GM21367 (cell line): Measurements from ENCODE around the gene PMAIP1.
"Not testable (repeated sequence)": the region's sequence is repeated elsewhere in the genome, so short reads cannot be mapped to it uniquely, and the experiment has no call there.

Experiments used
- ATAC-seq: cut with Tn5 transposase; IDR thresholded peaks from one replicate; pipeline ENCODE4 v1.9.1; 2021; ENCODE audit not compliant: unreplicated experiment

Gene PMAIP1

DNA sequence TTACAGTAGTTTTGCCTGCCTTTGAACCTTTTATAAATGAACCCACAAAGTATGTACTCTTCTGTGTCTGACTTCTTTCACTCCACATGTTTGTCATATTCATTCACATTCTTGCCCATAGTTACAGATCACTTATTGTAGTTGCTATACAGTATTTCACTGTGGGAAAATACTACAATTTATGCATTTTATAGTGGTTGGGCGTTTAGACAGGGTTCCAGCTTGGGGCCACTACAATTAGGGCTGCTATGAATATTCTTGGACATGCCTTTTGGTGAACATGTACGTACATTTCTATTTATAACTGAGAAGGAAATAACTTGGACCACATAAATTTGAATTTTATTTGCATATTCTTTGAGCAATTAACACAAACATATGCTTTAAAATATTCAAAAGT is 15.4 kb upstream of the PMAIP1 start:
- ATAC-seq = no peak

DNA sequence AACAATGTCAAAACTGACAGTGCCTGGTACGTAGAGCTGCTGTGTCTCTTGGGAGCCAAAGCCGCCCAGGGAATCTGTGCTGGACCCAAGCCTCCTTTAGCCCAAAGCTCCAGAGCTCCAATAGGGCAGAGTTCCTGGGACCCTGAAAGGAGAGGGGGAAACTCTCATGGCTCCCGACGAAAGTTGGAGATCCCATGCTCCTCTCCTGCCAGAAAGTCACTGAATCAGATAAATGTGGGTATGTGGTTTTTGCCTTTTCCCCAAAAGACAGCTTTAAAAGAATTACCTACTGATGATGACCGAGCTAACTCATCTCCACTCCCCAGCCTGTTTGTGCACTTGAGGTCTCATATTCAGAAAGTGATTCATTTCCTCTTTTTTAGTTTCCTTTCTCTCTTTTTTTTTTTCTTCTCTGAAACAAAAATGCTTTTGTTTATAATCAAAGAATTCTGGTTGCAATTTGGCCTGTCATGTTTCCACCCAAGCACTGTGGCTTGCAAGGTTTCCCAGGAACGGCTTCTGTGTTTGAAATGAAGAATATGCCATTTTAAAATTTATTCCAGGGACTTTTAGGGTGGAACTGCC is 14.1 kb upstream of the PMAIP1 start:
- peak; percentile 81 for ATAC-seq

DNA sequence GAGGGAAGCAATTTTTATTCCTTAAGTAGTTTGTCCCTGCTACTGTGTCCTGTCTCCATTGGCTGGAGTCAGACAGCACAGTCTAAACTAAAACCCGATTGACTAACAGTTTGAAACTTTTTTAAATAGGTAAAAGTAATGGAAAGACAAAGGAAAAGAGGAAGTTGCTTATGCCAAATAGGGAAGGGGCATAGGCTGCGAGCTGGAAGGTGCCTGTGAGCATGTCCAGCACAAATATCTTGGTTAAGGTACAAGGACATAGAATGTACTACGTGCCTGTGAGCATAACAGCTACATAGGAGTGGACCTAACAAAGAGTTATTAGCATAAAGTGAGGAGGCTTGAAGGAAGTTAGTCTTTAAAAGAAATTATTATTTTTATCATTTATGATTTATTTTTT is 13.4 kb upstream of the PMAIP1 start:
- ATAC-seq = not testable (repeated sequence)

DNA sequence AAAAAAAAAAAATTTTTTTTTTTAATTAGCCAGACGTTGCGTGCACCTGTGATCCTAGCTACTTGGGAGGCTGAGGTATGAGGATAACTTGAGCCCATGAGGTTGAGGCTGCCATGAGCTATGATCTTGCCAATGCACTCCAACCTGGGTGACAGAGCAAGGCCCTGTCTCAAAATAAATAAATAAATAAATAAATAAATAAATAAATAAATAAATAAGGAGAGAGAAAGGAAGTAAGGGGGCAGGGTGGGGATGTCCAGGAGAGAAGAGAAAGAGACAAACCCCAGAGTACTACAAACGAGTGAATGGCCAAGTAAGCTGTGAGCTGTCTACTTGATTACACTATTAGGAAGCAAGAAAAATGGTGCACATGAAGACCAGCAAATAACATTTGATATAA is 7.7 kb upstream of the PMAIP1 start:
- no peak for ATAC-seq

DNA sequence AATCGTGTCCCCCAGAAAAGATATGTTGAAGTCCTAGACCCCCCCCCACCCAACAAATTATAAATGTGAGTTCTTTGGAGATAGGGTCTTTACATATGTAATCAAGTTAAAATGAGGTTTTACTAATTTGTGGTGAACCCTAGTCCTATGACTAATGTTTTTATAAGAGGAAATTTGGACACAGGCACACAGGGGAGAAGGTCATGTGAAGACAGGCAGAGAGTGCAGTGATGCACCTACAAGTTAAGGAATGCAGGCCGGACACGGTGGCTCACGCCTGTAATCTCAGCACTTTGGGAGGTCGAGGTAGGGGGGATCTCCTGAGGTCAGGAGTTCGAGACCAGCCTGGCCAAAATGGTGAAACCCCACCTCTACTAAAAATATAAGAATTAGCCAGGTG is 5.8 kb upstream of the PMAIP1 start:
- ATAC-seq = no peak

DNA sequence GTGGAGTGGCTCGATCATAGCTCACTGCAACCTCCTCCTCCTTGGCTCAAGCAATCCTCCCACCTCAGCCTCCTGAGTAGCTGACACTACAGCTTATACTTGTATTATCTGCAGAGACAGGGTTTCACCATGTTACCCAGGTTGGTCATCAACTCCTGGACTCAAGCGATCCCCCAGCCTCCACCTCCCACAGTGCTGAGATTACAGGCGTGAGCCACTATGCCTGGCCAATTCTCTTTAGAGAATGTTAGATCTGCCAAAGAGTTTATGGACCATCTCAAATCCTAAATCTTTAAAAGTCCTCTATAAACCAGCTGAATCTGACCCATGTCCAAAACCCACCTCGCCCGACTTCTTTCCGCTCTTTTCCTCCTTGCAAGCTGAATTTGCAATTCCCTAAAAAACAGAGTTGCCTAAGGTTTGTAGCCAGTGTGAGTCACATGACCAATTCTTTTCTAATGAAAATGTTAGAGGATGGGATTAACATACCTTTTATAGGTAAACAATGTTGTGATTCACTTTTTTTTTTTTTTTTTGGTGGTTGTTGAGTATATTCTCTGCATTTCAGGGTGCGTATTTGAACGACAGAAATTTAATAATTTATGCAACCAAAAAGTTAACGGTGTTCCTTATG is 2.4 kb upstream of the PMAIP1 start:
- no peak for ATAC-seq

DNA sequence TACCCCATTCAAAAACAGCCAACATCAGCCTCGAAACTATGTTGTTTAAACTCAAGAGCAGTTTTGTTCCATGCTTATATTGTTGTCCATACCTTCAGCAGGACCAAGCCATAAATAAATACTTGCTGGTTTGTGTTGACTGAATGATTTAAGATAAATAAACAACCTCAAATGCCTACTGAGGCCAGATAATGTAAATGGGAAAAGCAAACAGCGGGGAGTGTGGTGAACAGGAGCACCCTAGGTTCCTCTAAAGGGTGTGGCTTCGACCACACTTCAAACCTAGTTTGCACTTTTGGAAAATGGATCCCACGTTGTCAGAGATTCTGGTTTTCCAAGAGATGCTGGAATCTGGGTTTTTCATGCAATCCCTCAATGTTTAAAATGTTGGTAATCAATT is 1.7 kb upstream of the PMAIP1 start:
- no peak for ATAC-seq

DNA sequence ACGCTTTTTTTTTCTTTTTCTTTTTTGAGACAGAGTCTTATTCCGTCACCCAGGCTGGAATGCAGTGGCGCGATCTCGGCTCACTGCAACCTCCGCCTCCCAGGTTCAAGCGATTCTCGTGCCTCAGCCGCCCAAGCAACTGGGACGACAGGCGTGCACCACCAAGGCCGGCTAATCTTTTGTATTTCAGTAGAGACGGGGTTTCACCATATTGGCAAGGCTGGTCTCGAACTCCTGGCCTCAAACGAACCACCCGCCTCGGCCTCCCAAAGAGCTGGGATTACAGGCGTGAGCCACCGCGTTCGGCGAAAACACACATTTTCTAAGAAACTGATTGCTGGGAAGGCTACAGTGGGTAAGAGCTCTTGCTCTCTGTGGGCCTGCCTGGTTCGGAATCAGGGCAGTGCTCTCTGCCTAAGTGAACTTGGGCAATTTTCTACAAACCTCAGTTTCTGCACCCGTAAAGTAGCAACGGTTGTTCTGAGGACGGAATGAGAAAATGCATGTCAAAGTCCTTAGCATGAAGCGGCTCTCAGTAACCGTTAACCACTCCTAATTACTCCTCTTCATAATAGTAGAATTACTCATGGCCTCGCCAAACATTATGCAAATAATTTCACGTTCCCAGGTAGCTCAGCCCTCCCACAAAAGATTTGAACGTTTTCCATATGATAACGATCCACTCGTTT is 1.0 kb upstream of the PMAIP1 start:
- no peak for ATAC-seq

DNA sequence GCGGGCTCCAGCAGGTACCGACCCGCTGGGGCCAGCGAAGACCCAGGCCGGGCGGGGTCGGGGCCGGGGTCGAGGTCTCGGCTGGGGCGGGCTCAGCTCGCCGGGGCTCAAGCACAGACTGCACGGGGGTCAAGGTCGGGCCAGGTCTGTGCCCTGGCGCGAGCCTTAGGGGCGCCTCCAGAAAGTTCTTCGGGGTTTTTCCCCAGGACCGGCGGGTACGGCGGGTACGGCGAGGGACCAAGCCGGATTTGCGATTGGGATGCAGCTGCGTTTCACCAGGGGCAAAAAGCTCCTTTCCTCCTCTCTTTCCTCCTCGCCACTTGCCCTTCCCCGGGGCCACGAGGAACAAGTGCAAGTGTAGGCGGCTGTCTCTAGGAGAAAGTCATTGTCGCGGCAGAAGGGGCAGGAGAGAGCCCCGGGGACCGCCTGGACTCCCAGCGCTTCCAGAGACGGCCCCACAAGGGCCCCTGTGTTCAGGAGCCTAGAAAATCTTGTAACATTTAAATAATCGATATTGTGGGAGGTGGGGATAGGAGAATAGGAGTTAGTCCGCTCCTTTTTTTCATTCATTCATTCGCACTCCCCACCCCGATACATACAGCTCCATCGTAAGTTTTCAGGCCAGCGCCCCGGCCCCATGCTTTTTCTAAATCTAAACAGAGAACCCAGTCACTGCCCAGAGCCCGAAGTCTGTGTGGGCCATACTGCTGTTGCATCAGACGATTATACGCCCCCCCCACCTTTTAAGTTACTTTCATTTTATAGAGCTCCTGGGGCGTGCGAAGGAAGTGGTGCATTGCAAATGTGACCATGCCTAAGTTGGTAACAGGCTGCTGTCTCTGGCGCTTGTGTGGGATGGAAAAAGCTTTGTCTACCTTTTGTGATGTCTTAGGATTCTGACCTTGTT is 679 bp downstream of the PMAIP1 start:
- peak; percentile 29 for ATAC-seq

DNA sequence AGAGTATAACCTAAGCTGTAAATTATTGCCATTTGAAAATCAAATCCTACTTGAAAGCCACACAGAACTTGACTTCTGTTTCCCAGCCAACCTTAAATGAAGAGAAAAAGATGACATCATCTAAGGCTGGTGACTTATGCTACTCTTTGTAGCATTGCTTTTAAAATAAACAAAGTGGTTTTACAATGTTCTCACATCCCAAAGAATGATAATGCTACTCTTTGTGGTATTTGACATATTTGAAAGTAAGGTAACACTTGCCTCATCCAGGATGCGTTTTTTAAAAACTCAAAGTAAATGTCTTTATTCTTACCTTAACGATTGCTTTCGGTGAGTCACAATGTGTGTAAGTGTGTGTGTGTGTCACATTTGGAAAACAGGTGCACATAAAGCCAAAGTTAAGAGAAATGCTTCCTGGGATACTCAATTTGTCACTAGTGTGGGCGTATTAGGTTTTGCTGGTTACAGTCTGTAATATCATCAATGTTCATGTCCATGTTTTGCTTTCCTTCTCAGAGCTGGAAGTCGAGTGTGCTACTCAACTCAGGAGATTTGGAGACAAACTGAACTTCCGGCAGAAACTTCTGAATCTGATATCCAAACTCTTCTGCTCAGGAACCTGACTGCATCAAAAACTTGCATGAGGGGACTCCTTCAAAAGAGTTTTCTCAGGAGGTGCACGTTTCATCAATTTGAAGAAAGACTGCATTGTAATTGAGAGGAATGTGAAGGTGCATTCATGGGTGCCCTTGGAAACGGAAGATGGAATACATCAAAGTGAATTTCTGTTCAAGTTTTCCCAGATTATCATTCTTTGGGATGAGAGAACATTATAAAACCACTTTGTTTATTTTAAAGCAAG is 2.6 kb downstream of the PMAIP1 start:
- no peak for ATAC-seq

DNA sequence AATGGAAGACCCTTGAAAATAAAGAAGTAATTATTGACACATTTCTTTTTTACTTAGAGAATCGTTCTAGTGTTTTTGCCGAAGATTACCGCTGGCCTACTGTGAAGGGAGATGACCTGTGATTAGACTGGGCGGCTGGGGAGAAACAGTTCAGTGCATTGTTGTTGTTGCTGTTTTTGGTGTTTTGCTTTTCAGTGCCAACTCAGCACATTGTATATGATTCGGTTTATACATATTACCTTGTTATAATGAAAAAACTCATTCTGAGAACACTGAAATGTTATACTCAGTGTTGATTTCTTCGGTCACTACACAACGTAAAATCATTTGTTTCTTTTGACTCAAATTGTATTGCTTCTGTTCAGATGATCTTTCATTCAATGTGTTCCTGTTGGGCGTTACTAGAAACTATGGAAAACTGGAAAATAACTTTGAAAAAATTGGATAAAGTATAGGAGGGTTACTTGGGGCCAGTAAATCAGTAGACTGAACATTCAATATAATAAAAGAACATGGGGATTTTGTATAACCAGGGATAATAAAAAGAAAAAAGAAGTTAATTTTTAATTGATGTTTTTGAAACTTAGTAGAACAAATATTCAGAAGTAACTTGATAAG is 3.3 kb downstream of the PMAIP1 start:
- ATAC-seq = no peak

DNA sequence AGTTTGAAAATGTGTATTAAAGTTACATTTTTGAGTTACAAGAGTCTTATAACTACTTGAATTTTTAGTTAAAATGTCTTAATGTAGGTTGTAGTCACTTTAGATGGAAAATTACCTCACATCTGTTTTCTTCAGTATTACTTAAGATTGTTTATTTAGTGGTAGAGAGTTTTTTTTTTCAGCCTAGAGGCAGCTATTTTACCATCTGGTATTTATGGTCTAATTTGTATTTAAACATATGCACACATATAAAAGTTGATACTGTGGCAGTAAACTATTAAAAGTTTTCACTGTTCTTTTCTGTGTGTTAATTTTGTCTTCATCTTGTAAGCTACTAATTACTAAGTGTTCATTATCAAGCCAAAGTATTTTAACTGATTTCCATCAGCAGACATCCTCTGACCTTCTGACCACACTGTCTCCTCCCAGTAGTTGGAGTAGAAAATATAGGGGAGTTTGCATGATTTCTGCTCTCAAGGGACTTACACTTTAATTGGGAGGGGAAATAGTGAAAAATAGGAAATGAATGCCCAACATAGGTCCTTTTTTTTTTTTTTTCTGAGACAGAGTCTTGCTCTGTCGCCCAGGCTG is 4.3 kb downstream of the PMAIP1 start:
- ATAC-seq = no peak

DNA sequence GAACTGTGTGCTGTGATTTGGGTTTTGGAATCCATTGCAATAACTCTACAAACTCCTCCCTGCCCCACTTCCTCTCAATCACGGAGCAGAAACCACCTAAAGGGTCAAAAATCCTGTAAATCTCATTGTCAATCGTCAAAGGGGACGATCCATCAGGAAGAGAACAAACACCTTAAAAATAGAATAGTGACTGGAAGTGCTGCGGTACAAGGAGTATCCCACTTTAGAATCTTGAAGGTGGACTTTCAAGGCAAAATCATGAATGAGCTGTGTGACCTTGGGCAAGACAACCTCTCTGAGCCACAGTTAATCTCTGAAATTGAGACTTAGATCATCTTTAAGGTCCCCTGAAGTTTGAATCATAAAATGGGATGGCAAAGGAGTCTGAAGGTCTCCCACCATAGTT is 5.9 kb downstream of the PMAIP1 start:
- ATAC-seq = no peak

DNA sequence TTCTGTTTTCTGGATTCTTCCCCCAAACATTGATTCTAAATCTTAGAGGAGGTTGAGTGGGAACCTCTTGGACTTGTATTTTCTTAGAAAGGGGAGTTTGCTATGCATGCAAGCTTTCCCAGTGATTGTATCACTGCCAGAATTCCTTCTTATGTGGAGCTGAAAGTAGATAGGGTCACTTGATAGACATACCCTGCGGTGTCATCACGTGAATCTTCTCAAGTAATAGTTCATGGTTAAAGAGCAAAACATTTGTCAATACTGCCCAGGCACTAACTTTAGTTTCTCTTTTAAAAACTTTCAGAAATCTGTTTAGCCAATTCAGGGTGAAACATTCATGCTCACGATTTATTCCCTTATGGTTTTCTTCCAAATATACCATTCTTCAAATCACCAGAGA is 6.4 kb downstream of the PMAIP1 start:
- no peak for ATAC-seq

DNA sequence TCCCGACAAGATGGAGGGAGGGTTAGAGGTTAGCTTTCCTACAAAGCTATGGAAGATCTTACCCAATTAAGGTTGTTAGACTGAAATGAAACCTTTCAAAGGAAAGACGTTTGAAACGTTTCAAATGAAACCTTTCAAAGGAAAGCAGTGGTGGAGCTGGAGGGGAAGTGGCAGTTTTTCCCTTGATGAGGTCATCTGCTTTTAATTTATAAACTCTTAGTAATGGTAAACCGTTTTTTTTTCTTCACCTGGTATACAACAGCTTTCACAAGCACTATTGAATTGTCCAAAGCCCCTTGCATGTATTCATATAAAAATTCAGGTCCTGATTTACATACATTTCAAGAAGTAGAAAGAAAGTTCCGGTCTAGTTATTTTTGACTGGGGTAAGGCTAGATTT is 7.4 kb downstream of the PMAIP1 start:
- ATAC-seq = no peak

DNA sequence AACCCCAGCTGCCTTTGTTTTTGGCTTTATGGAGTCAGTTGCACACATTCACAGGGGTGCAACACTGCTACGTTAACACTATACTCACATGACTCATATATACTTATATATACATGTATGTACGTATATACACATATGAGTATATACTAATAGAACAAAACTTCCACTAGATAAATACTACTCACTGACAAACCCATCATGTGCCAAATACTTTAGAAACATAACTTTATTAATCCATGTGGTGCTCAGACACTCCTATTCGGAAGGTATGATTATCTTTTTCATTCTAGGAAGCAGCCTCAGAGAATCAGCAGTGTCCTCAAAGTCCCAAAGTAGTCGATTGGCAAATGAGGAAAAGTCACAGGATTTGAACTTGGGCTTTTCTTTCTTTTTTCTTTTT is 7.9 kb downstream of the PMAIP1 start:
- no peak for ATAC-seq

DNA sequence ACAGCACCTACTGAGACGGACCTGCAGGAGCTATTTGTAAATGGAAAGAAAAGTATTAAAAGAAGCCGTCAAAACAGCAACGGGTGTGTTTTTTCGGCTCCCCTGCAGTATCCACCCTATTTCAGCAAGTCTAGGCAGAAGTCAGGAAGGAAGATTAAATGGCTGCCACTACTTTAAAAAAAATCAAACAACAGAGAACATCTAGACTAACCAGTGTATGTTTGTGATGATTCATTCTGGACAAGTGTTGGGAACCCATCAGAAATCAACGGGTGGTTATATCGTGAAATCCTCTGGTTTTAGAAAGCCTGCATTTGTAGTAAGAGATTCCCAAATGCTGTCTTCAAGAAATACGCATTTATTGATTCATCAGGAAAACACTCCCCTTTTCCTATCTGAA is 9.0 kb downstream of the PMAIP1 start:
- no peak for ATAC-seq

DNA sequence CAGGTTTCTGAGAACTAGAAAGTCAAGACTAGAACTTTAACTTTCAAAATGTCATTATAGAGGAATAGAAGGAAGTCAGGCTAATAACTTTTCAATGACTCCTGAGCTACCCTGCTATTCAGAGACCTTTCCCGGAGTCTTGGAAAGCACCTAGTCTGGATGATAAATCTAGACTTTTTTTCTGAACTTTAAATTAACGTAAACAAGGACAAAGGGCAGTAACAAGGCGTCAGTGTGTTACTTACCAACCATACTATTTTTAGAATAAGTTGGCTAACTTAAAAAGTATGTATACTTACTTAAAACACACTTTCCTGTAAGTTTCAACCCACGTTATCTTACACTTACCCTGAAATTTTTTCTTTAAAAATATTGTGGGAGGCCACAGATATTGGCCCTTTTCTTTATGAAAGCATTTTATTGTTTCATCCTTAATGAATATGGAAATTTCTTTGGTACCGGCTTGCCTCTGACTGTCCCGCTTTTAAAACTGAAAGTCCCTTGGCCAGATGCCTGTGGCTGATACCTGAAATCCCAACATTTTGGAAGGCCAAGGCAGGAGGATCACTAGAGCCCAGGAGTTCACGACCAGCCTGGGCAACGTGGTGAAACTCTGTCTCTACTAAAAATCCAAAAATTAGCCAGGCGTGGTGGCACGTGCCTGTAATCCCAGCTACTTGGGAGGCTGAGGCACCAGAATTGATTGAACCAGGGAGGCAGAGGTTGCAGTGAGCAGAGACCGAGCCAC is 9.7 kb downstream of the PMAIP1 start:
- ATAC-seq = no peak

DNA sequence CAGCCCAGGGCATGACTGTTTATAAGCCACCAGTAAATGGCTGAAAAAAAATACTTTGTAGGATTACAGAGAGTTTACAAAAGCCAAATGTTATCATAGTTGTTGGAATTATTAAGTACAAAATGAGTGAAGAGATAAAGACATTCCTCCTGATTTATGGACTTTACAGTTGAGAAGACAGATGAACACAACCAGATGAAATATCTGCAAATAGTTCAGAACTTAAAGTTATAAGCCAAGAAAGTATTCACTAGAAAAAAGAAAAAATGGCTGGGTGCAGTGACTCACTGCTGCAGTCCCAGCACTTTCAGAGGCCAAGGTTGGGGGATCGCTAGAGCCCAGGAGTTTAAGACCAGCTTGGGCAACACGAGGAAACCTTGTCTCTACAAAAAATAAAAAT is 11.2 kb downstream of the PMAIP1 start:
- no peak for ATAC-seq
